Body of pancreas (tissue), 4 donors: ENCODE measurements around the gene UQCR10.

Experiments used
- POLR2A ChIP-seq, 3 donors: fragments of 450-650 bp; IDR thresholded peaks; one replicate each; pipeline ENCODE4 v1.6.1; 2016; ENCODE audit warnings: antibody characterized with exemption in 3 of 3, mild to moderate bottlenecking in 2 of 3
- TF ChIP-seq, protein P1 (sequence below), 7 experiments: fragments of 450-650 bp in 4 of 7; fragments of 200-600 bp in 3 of 7; sonication (generic) in 3 of 7; IDR thresholded peaks; one replicate each; pipeline ENCODE4 v1.5.1; 2016 to 2019; ENCODE audit warnings: antibody characterized with exemption in 7 of 7

DNA sequence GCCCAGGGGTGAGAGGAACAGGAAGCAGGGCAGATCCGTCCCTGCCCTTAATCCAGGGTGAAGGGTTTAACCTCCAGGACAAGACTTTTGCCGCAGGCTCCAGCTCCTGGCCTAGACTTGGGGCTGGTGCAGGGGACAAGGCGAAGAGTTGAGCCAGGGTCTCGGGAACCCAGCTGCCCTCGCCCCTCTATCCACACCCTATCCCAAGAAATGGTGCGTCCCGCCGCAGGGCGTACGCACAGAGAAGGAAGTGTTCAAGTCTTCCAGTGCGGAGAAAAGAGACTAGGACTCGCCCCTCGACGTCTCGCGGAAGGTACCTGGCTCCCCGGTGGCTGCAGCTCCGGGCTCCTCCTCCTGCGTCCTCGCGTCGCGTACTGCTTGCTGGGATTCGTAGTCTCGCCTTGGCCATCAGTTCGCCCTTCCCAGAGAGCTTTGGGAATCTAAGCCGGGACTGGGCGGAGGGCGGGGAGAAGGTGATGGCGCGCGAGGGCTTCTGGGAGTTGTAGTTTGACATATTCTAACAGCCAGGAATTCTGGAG lies 468 bp upstream of the UQCR10 start, which contains the start of gene ZMAT5:
- TF ChIP-seq, protein P1, sequence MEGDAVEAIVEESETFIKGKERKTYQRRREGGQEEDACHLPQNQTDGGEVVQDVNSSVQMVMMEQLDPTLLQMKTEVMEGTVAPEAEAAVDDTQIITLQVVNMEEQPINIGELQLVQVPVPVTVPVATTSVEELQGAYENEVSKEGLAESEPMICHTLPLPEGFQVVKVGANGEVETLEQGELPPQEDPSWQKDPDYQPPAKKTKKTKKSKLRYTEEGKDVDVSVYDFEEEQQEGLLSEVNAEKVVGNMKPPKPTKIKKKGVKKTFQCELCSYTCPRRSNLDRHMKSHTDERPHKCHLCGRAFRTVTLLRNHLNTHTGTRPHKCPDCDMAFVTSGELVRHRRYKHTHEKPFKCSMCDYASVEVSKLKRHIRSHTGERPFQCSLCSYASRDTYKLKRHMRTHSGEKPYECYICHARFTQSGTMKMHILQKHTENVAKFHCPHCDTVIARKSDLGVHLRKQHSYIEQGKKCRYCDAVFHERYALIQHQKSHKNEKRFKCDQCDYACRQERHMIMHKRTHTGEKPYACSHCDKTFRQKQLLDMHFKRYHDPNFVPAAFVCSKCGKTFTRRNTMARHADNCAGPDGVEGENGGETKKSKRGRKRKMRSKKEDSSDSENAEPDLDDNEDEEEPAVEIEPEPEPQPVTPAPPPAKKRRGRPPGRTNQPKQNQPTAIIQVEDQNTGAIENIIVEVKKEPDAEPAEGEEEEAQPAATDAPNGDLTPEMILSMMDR (IDR thresholded peaks at IDR 0.05) = no peak
- TF ChIP-seq POLR2A (IDR thresholded peaks at IDR 0.05) = peak; percentile 52 to 93 (median 92)
